K562 (cell line): ENCODE measurements around the gene VSIG10. TPM values are rescaled to one million over a fixed set of nuclear protein-coding genes. Genes with fewer than 3 reads are reported as not detected.

ENCODE experiments used
- ATAC-seq: fragments of 200-7000 bp; cut with Tn5 transposase; 3 replicates; pipeline ENCODE4 v1.9.1; 2020; ENCODE audit warnings: moderate library complexity
- BruUV-seq: library from RNA; stranded (reverse); fragments of 400-500 nt; replicated peaks from 2 replicates; lab custom pipeline; 2021; lab: Mats Ljungman, UMichigan
- CTCF ChIA-PET: fragments of 300-600 bp; formaldehyde crosslinking; extraction: SDS; loops from one replicate; lab custom pipeline; 2021; ENCODE audit warnings: low intra/inter-chr PET ratio; lab: Yijun Ruan, JAX
- POLR2A ChIA-PET: fragments of 300-600, 350-650 bp; sonication (Branson Sonifier 250); formaldehyde crosslinking; extraction: SDS; loops from one replicate; lab custom pipeline; 2021; ENCODE audit warnings: antibody characterized with exemption, inconsistent platforms; lab: Yijun Ruan, JAX
- DNase-seq, 4 experiments: peaks; one replicate each; pipeline versions ENCODE4 v3.0.0 to v3.0.0-alpha.2; 2011 to 2018; ENCODE audit warnings: low spot score in 3 of 4, mixed read lengths in 3 of 4; ENCODE audit errors: extremely low read depth in 1 of 4
- FAIRE-seq: peaks from 2 replicates; lab custom pipeline; 2011; peaks lifted over from hg19 to GRCh38; lab: Jason Lieb, UNC
- H2AFZ ChIP-seq: 2 replicates; pipeline ENCODE4 v1.6.0; 2011; ENCODE audit warnings: low read depth, low read length, control low read depth, inconsistent platforms
- H3K27ac ChIP-seq: fragments of 200-600 bp; 3 replicates; pipeline ENCODE4 v1.8.0; 2011; ENCODE audit warnings: low read depth, mild to moderate bottlenecking, control low read depth, inconsistent platforms, low read length, moderate library complexity, mixed read lengths; ENCODE audit errors: extremely low read depth
- H3K27me3 ChIP-seq, 2 experiments: fragments of 300-600 bp in 1 of 2; 2 replicates in 1 of 2; 3 replicates in 1 of 2; pipeline versions ENCODE4 v1.6.0 to v1.8.0; 2011; ENCODE audit warnings: inconsistent platforms in 2 of 2, low read length in 2 of 2, mild to moderate bottlenecking in 1 of 2, mixed read lengths in 1 of 2, moderate library complexity in 1 of 2; ENCODE audit not compliant: control insufficient read depth in 2 of 2, insufficient read depth in 2 of 2
- H3K36me3 ChIP-seq: fragments of 300-600 bp; 3 replicates; pipeline ENCODE4 v1.8.0; 2011; ENCODE audit warnings: mild to moderate bottlenecking, low read length, inconsistent platforms; ENCODE audit not compliant: control insufficient read depth, insufficient read depth
- H3K4me1 ChIP-seq, 2 experiments: fragments of 200-600 bp in 1 of 2; replicated peaks in 1 of 2; 2 replicates in 1 of 2; 3 replicates in 1 of 2; pipeline versions ENCODE4 v1.5.1 to v1.8.0; 2011; ENCODE audit warnings: inconsistent platforms in 2 of 2, low read length in 2 of 2, mild to moderate bottlenecking in 1 of 2, mixed read lengths in 1 of 2, moderate library complexity in 1 of 2; ENCODE audit not compliant: control insufficient read depth in 2 of 2, insufficient read depth in 2 of 2
- H3K4me2 ChIP-seq: 2 replicates; pipeline ENCODE4 v1.6.1; 2011; ENCODE audit warnings: low read length, control low read depth, inconsistent platforms, mixed read lengths; ENCODE audit not compliant: insufficient read depth
- H3K4me3 ChIP-seq: fragments of 200-600 bp; sonication (generic), shearing (Covaris generic); 2 replicates; pipeline ENCODE4 v1.5.1; 2016; ENCODE audit warnings: control low read depth, inconsistent platforms
- H3K79me2 ChIP-seq: fragments of 200-600 bp; 3 replicates; pipeline ENCODE4 v1.8.0; 2011; ENCODE audit warnings: low read length, inconsistent platforms; ENCODE audit not compliant: control insufficient read depth, insufficient read depth
- H3K9ac ChIP-seq, 2 experiments: 2 replicates each; pipeline versions ENCODE4 v1.6.0 to v1.6.1; 2011; ENCODE audit warnings: low read depth in 2 of 2, low read length in 2 of 2, control low read depth in 1 of 2, inconsistent platforms in 1 of 2, mild to moderate bottlenecking in 1 of 2, mixed read lengths in 1 of 2; ENCODE audit not compliant: insufficient read depth in 1 of 2
- H3K9me1 ChIP-seq: one replicate; pipeline ENCODE4 v1.6.0; 2011; ENCODE audit warnings: inconsistent platforms, mild to moderate bottlenecking, low read length, moderate library complexity; ENCODE audit not compliant: control insufficient read depth, insufficient read depth
- H3K9me3 ChIP-seq: replicated peaks from 2 replicates; pipeline ENCODE4 v1.5.1; 2011; ENCODE audit warnings: low read depth, low read length, inconsistent platforms; ENCODE audit not compliant: control insufficient read depth, insufficient read depth
- H4K20me1 ChIP-seq: replicated peaks from 2 replicates; pipeline ENCODE4 v1.6.1; 2011; ENCODE audit warnings: low read length, inconsistent platforms, mixed read lengths; ENCODE audit not compliant: control insufficient read depth, insufficient read depth
- BRF1 ChIP-seq: IDR thresholded peaks from 3 replicates; pipeline ENCODE4 v1.6.1; 2011; ENCODE audit warnings: borderline replicate concordance, mild to moderate bottlenecking; ENCODE audit not compliant: insufficient read length; ENCODE audit errors: extremely low read depth
- EZH2 ChIP-seq: IDR thresholded peaks from 2 replicates; pipeline ENCODE4 v1.6.1; 2012; ENCODE audit warnings: low read depth, mild to moderate bottlenecking, inconsistent platforms, low read length, borderline replicate concordance
- HLTF ChIP-seq: fragments of 450-650 bp; IDR thresholded peaks from 2 replicates; pipeline ENCODE4 v1.6.1; 2016
- KLF1 ChIP-seq: fragments of 450-650 bp; IDR thresholded peaks from 2 replicates; pipeline ENCODE4 v1.6.1; 2016; ENCODE audit warnings: missing genetic modification characterization, missing compliant biosample characterization
- NCOA1 ChIP-seq: fragments of 450-650 bp; IDR thresholded peaks from 2 replicates; pipeline ENCODE4 v1.6.1; 2016; ENCODE audit warnings: low read depth
- PRPF4 ChIP-seq: fragments of 200-400 bp; formaldehyde crosslinking; IDR thresholded peaks from one replicate; pipeline ENCODE4 v1.6.1; 2017; ENCODE audit warnings: low read length, low read depth, mild to moderate bottlenecking; ENCODE audit not compliant: insufficient read depth, poor library complexity, severe bottlenecking
- PTBP1 ChIP-seq: fragments of 200-400 bp; formaldehyde crosslinking; IDR thresholded peaks from 2 replicates; pipeline ENCODE4 v1.6.1; 2017; ENCODE audit warnings: low read depth, low read length
- SMAD3 ChIP-seq: fragments of 450-650 bp; formaldehyde crosslinking; conservative IDR thresholded peaks from 2 replicates; pipeline ENCODE4 v1.4.0; 2020; ENCODE audit warnings: mild to moderate bottlenecking
- WGBS: fragments of 100-300 bp; shearing (Covaris generic); methylation state at CpG from one replicate; pipeline ENCODE4 v1.1.6; 2016; ENCODE audit warnings: low coverage, mixed read lengths; ENCODE audit not compliant: insufficient coverage; ENCODE audit errors: missing lambda C conversion rate; 5-methylcytosine and 5-hydroxymethylcytosine counted together
- in situ Hi-C: fragments of 300-500 bp; cut with MboI; formaldehyde crosslinking; loops from 4 replicates; pipeline ENCODE4 v1.15.0; 2018; ENCODE audit warnings: inconsistent platforms, mixed read lengths
- intact Hi-C: fragments of 100-400 bp; cut with micrococcal nuclease; formaldehyde crosslinking; loops from 2 replicates; pipeline ENCODE4 v1.14.2; 2022
- polyA plus RNA-seq, 8 experiments: library from polyadenylated mRNA; depleted of rRNA in 4 of 8; stranded (reverse) in 5 of 8; unstranded in 3 of 8; fragments of >200 nt; fragmentation: Nextera tagmentation in 2 of 8; fragmentation: Illumina TruSeq in 1 of 8; extraction: Ambion mirVana in 2 of 8; extraction: Trizol in 1 of 8; gene quantifications; 2 replicates each; pipeline versions ENCODE4 v1.2.1 to v1.2.3, GENCODE V29; 2011 to 2014; ENCODE audit warnings: inconsistent platforms in 1 of 8, missing spikeins in 1 of 8
- total RNA-seq, 7 experiments: library from RNA; depleted of rRNA in 6 of 7; stranded (reverse); fragments of >200 nt in 6 of 7; fragmentation: Illumina TruSeq in 2 of 7; extraction: Trizol in 2 of 7; gene quantifications; 2 replicates each; pipeline versions ENCODE4 v1.2.1 to v1.2.3, GENCODE V29; 2011 to 2021; ENCODE audit warnings: low replicate concordance in 1 of 7
- TF ChIP-seq, protein P1 (sequence below): sonication (generic); formaldehyde crosslinking; IDR thresholded peaks from 2 replicates; pipeline ENCODE4 v1.8.1; 2023; ENCODE audit warnings: mild to moderate bottlenecking, missing genetic modification reagents
- TF ChIP-seq, protein P2 (sequence below): fragments of 250-450 bp; sonication (Bioruptor Pico); IDR thresholded peaks from 2 replicates; pipeline ENCODE4 v1.5.1; 2021; ENCODE audit warnings: mild to moderate bottlenecking
- TF ChIP-seq, protein P3 (sequence below): fragments of 450-650 bp; IDR thresholded peaks from 2 replicates; pipeline ENCODE4 v1.6.1; 2016; ENCODE audit warnings: low read depth, mild to moderate bottlenecking, moderate library complexity
- TF ChIP-seq, protein P4 (sequence below), 2 experiments: fragments of 450-650 bp; conservative IDR thresholded peaks; 2 replicates each; pipeline ENCODE4 v1.6.1; 2017; ENCODE audit warnings: mild to moderate bottlenecking in 2 of 2, moderate library complexity in 2 of 2
- TF ChIP-seq, protein P5 (sequence below): fragments of 450-650 bp; formaldehyde crosslinking; conservative IDR thresholded peaks from 2 replicates; pipeline ENCODE4 v1.4.0; 2022; ENCODE audit warnings: mild to moderate bottlenecking, missing genetic modification characterization

The VSIG10 gene
- total and polyA plus RNA-seq, 9 of the 15 experiments (the other 6 are each of a cell fraction or from before 2014, with no cell fraction given): 4.1 to 8.8 (median 4.7) TPM

DNA sequence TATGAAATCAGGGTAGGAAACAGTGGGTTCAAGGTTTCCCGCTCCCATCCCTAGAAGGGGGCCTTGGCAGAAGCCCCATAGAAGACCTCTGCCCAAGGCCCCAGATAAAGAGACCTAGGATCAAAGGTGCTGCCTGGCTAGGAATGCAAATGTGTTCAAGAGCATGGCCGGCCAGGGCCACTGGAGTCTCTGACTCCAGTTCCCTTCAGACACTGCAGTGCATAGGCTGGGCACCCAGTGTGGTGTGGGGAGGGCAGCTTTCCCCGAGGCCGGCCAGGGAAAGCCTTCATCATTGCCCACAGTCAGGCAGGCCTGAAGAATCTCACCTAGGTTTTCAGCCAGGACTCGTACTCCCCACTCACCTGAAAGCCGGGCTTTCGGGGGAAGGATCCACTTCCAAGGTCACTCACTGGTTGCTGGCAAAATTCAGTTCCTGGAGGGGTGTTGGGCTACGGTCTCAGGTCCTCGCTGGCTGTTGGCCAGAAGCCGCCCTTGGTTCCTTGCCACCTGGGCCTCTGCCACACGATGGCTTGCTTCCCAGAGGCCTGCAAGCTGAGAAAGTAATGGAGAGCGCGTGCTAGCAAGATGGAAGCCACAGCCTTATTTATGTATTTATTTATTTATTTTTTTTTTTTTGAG, 22.4 kb upstream of the VSIG10 start:
- ChIA-PET POLR2A (no interaction called here), CTCF (interaction anchor here (0.6 kb wide), 1 partner anchor 1848 kb away, joined by 3 read pairs; no protein-coding TSS in a partner anchor)
- Histone ChIP-seq H3K9me3 (no peaks in the 10 kb centered on the region), H4K20me1 (no peaks in the 10 kb centered on the region), H3K9ac (peak overlapping the region in 1 of 2 experiments; percentile 68; a peak in 1 of 4 replicates), H3K36me3 (no peaks in the 10 kb centered on the region; the same call in 2 of the 3 replicates), H2AFZ (no peak overlapping the region), H3K27ac (no peak overlapping the region), H3K4me3 (no peak overlapping the region), H3K4me1 (peaks cover under 1 to 6% of the 10 kb centered on the region in 2 experiments; a peak in 4 of 5 replicates), H3K9me1 (no peaks in the 10 kb centered on the region), H3K79me2 (no peaks in the 10 kb centered on the region), H3K4me2 (no peak overlapping the region), H3K27me3 (no peaks in the 10 kb centered on the region)
- BruUV-seq: no TSS peak
- intact Hi-C loops: no loop called here
- WGBS: 80% methylated on average over 11 of the region's 13 CpGs
- DNase-seq (no peak), FAIRE-seq (no peak), ATAC-seq (no peak; the same call in 2 of the 3 replicates)
- in situ Hi-C loops: no loop called here
- TF ChIP-seq, protein P1, sequence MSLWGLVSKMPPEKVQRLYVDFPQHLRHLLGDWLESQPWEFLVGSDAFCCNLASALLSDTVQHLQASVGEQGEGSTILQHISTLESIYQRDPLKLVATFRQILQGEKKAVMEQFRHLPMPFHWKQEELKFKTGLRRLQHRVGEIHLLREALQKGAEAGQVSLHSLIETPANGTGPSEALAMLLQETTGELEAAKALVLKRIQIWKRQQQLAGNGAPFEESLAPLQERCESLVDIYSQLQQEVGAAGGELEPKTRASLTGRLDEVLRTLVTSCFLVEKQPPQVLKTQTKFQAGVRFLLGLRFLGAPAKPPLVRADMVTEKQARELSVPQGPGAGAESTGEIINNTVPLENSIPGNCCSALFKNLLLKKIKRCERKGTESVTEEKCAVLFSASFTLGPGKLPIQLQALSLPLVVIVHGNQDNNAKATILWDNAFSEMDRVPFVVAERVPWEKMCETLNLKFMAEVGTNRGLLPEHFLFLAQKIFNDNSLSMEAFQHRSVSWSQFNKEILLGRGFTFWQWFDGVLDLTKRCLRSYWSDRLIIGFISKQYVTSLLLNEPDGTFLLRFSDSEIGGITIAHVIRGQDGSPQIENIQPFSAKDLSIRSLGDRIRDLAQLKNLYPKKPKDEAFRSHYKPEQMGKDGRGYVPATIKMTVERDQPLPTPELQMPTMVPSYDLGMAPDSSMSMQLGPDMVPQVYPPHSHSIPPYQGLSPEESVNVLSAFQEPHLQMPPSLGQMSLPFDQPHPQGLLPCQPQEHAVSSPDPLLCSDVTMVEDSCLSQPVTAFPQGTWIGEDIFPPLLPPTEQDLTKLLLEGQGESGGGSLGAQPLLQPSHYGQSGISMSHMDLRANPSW: no peak
- TF ChIP-seq, protein P2, sequence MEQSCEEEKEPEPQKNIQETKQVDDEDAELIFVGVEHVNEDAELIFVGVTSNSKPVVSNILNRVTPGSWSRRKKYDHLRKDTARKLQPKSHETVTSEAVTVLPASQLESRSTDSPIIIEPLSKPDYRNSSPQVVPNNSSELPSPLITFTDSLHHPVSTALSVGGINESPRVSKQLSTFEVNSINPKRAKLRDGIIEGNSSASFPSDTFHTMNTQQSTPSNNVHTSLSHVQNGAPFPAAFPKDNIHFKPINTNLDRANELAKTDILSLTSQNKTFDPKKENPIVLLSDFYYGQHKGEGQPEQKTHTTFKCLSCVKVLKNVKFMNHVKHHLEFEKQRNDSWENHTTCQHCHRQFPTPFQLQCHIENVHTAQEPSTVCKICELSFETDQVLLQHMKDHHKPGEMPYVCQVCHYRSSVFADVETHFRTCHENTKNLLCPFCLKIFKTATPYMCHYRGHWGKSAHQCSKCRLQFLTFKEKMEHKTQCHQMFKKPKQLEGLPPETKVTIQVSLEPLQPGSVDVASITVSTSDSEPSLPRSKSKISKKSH (CRISPR knock-in tag): no peak
- TF ChIP-seq PTBP1 (no peak), PRPF4 (no peak), HLTF (no peak), EZH2 (no peak), KLF1 (tag) (no peak), NCOA1 (no peak), SMAD3 (CRISPR knock-in tag) (no peak), BRF1 (no peak)
- TF ChIP-seq, protein P3, sequence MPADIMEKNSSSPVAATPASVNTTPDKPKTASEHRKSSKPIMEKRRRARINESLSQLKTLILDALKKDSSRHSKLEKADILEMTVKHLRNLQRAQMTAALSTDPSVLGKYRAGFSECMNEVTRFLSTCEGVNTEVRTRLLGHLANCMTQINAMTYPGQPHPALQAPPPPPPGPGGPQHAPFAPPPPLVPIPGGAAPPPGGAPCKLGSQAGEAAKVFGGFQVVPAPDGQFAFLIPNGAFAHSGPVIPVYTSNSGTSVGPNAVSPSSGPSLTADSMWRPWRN: no peak
- TF ChIP-seq, protein P4, sequence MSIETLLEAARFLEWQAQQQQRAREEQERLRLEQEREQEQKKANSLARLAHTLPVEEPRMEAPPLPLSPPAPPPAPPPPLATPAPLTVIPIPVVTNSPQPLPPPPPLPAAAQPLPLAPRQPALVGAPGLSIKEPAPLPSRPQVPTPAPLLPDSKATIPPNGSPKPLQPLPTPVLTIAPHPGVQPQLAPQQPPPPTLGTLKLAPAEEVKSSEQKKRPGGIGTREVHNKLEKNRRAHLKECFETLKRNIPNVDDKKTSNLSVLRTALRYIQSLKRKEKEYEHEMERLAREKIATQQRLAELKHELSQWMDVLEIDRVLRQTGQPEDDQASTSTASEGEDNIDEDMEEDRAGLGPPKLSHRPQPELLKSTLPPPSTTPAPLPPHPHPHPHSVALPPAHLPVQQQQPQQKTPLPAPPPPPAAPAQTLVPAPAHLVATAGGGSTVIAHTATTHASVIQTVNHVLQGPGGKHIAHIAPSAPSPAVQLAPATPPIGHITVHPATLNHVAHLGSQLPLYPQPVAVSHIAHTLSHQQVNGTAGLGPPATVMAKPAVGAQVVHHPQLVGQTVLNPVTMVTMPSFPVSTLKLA (conservative IDR thresholded peaks at IDR 0.05): no peak
- TF ChIP-seq, protein P5, sequence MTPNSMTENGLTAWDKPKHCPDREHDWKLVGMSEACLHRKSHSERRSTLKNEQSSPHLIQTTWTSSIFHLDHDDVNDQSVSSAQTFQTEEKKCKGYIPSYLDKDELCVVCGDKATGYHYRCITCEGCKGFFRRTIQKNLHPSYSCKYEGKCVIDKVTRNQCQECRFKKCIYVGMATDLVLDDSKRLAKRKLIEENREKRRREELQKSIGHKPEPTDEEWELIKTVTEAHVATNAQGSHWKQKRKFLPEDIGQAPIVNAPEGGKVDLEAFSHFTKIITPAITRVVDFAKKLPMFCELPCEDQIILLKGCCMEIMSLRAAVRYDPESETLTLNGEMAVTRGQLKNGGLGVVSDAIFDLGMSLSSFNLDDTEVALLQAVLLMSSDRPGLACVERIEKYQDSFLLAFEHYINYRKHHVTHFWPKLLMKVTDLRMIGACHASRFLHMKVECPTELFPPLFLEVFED (CRISPR knock-in tag): no peak
